OCI-LY3 (cell line): Measurements from ENCODE around the gene SDK2.

Experiments used
- H2AFZ ChIP-seq: fragments of 200-600, 300-600 bp; shearing (Covaris generic); 2 replicates; pipeline ENCODE4 v1.6.0; 2014; ENCODE audit warnings: antibody characterized with exemption, low read depth, low read length
- H3K27ac ChIP-seq: fragments of 200-600, 300-600 bp; sonication (generic); 2 replicates; pipeline ENCODE4 v1.5.1; 2014; ENCODE audit warnings: mild to moderate bottlenecking, low read length, moderate library complexity, mixed read lengths
- H3K27me3 ChIP-seq: fragments of 200-600, 300-600 bp; sonication (generic); 2 replicates; pipeline ENCODE4 v1.6.1; 2014; ENCODE audit warnings: low read depth, low read length, mixed read lengths
- H3K36me3 ChIP-seq: fragments of 200-600, 300-600 bp; sonication (generic); replicated peaks from 2 replicates; pipeline ENCODE3; 2014; ENCODE audit warnings: low read depth, low read length, mixed read lengths
- H3K4me1 ChIP-seq: fragments of 300-600, 200-600 bp; sonication (generic); 2 replicates; pipeline ENCODE4 v1.6.1; 2014; ENCODE audit warnings: low read length, mixed read lengths
- H3K4me2 ChIP-seq: fragments of 200-600, 300-600 bp; sonication (generic); 2 replicates; pipeline ENCODE4 v1.6.1; 2014; ENCODE audit warnings: low read length, mixed read lengths
- H3K4me3 ChIP-seq: fragments of 300-600, 200-600 bp; sonication (generic); 2 replicates; pipeline ENCODE4 v1.5.1; 2014; ENCODE audit warnings: antibody characterized with exemption, mild to moderate bottlenecking, low read length, moderate library complexity
- H3K79me2 ChIP-seq: fragments of 300-600, 200-600 bp; shearing (Covaris generic); 2 replicates; pipeline ENCODE4 v1.6.1; 2014; ENCODE audit warnings: mild to moderate bottlenecking, low read length, mixed read lengths
- H3K9ac ChIP-seq: fragments of 300-600, 200-600 bp; shearing (Covaris generic); 2 replicates; pipeline ENCODE4 v1.6.0; 2014; ENCODE audit warnings: mild to moderate bottlenecking, low read length, moderate library complexity
- H3K9me3 ChIP-seq: fragments of 200-600, 300-600 bp; shearing (Covaris generic); 2 replicates; pipeline ENCODE4 v1.6.1; 2014; ENCODE audit warnings: low read length, mixed read lengths; ENCODE audit not compliant: insufficient read depth
- H4K20me1 ChIP-seq: fragments of 200-600, 300-600 bp; sonication (generic); 2 replicates; pipeline ENCODE4 v1.6.1; 2016; ENCODE audit warnings: low read length, mixed read lengths; ENCODE audit not compliant: insufficient read depth
- EZH2phosphoT487 ChIP-seq: fragments of 200-600 bp; shearing (Covaris generic); IDR thresholded peaks from 2 replicates; pipeline ENCODE4 v1.6.1; 2018; ENCODE audit warnings: antibody characterized with exemption, mixed run types, low read depth
- TF ChIP-seq, protein P1 (sequence below): fragments of 200-600, 300-600 bp; sonication (generic); IDR thresholded peaks from 2 replicates; pipeline ENCODE4 v1.5.1; 2014; ENCODE audit warnings: antibody characterized with exemption, low read length, low read depth

The SDK2 gene

DNA sequence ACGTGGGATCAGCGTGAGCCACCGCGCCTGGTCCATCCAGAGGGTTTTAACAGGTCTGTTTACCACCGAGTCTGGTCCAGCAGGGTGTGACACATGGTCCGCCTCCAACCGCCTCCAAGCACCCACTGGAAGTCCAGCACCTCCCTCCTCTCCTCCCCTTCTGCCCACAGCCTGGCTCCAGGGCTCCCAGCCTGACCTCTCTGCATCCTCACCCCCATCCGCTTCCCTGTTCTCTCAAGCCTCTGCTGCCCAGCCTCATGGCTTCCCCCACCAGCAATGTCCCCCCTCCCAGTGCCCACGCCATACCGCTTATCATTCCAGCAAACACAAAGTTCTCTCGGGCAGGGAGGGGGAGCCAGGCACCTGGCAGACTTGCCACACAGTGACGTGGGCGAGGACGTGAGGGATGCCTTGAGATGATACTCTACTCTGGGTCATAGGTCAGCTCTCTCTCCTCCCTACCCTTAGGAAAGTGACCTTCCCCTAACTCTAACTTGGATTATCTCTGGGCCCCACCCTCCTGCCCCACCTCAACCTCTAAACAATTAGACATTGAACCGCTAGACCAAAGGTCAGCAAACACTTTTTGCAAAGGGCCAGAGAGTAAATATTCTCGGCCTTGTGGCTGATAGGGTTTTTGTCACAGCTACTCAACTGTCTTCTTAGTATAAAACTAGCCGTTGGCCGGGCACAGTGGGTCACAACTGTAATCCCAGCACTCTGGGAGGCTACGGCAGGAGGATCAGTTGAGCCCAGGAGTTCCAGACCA lies 355.5 kb downstream of the SDK2 start:
- no peak overlapping the region for H3K9ac ChIP-seq
- H3K27me3 ChIP-seq, result 0 out of 2 replicates have a peak, but pooled peaks cover 3% of the 10 kb centered on the region
- H3K4me2 ChIP-seq, result no peak overlapping the region
- no peak overlapping the region for H3K4me3 ChIP-seq
- no peak overlapping the region for H3K27ac ChIP-seq
- H2AFZ ChIP-seq, result no peak overlapping the region
- H3K9me3 ChIP-seq, result no peaks in the 10 kb centered on the region
- peaks cover 20% of the 10 kb centered on the region for H3K4me1 ChIP-seq
- no peaks in the 10 kb centered on the region for H4K20me1 ChIP-seq
- no peaks in the 10 kb centered on the region for H3K36me3 ChIP-seq
- TF ChIP-seq, protein P1, sequence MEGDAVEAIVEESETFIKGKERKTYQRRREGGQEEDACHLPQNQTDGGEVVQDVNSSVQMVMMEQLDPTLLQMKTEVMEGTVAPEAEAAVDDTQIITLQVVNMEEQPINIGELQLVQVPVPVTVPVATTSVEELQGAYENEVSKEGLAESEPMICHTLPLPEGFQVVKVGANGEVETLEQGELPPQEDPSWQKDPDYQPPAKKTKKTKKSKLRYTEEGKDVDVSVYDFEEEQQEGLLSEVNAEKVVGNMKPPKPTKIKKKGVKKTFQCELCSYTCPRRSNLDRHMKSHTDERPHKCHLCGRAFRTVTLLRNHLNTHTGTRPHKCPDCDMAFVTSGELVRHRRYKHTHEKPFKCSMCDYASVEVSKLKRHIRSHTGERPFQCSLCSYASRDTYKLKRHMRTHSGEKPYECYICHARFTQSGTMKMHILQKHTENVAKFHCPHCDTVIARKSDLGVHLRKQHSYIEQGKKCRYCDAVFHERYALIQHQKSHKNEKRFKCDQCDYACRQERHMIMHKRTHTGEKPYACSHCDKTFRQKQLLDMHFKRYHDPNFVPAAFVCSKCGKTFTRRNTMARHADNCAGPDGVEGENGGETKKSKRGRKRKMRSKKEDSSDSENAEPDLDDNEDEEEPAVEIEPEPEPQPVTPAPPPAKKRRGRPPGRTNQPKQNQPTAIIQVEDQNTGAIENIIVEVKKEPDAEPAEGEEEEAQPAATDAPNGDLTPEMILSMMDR, result no peak
- TF ChIP-seq EZH2phosphoT487, result no peak
- no peaks in the 10 kb centered on the region for H3K79me2 ChIP-seq

DNA sequence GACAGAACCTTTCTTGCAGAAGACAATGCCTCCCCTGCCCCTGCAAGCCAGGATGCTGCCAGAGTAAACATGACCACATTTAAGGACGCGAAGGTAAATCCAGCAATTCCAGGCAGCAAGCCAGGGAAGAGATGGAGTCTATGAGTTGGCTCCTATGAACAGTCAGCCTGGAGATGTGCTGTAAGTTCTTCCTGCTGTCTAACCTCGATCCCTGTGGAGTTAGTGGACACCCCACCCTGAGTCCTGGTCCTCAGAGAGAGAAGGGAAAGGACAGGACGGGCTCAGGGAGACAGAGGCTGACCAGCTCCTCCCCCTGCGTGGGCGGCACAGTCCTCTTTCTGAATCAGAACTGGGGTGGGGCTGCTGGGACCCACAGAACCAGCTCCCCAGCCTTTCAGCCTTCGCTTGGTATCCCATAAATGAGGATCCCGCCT lies 357.4 kb downstream of the SDK2 start:
- H3K79me2 ChIP-seq, result no peaks in the 10 kb centered on the region
- TF ChIP-seq EZH2phosphoT487, result no peak
- H3K4me1 ChIP-seq, result peaks cover 36% of the 10 kb centered on the region

DNA sequence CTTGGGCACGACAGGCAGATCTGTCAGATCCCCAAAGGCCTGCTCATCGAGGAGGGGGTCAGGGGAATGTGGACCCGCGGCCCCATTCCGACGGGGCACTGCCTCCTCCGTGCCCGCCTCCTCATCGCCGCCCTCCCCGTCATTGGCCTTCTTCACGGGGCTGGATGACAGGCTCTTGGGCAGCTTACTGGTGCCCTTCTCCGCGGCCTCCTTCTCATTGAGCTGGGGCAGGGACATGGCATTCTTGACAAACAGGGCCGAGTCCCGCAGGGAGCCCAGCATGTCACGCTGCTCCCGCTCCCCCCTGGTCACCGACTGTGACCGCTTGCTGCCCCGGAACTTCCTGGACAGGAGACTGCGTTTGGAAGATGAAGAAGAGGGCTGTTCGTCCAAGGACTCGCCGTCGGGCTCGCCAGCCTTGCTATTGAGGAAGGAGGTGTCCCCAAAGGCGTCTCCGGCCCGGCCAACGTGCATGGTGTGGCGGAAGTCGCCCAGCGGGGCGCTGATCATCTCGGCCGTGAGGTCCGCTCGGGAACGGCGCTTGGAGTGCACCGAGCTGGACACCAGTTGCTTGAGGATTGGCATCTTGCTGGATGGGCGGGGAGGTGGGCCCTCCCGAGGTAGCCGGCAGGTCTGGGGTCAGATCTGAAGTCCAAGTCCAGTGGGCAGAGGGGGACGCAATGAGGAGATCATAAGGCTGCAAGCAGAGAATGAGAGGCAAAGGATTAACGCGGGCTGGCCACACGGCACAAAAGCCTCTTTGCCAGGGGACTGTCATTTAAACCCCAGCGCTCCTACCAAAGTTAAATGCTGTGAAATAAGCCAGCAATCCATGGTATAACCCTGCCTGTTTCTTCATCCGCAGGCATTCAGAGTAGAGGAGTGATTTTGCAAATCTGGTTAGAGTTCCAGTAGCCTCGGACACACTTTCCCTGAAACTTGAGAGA lies 358.1 kb downstream of the SDK2 start:
- peaks cover 8% of the 10 kb centered on the region for H3K27me3 ChIP-seq

More for the DNA sequence above, 357.4 kb downstream of the SDK2 start:
- Histone ChIP-seq H2AFZ (no peak overlapping the region), H3K27ac (no peak overlapping the region), H3K36me3 (no peaks in the 10 kb centered on the region), H3K9me3 (no peaks in the 10 kb centered on the region), H4K20me1 (no peaks in the 10 kb centered on the region), H3K27me3 (peaks cover 8% of the 10 kb centered on the region), H3K4me3 (no peak overlapping the region), H3K9ac (no peak overlapping the region), H3K4me2 (no peak overlapping the region)

DNA sequence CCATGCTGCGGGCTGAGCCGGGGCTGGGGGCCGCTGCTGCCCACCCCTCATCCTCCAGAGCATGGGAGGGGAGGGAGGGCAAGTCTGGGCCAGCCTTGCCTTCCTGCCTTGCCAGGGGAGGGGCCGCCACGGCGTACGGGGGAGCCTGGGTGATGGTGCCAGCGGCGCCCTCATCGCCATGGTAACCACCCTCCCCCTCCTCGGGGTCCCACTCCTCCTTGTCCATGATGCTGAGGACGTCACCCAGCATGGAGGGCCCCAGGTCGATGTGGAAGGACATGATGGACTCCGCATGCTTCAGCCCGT lies 358.7 kb downstream of the SDK2 start:
- H3K9me3 ChIP-seq, result no peaks in the 10 kb centered on the region
- H3K4me3 ChIP-seq, result no peak overlapping the region
- H3K4me2 ChIP-seq, result no peak overlapping the region

More for the DNA sequence above, 358.1 kb downstream of the SDK2 start:
- Histone ChIP-seq H3K36me3 (no peaks in the 10 kb centered on the region), H2AFZ (no peak overlapping the region), H4K20me1 (no peaks in the 10 kb centered on the region), H3K4me1 (peaks cover 34% of the 10 kb centered on the region), H3K9ac (no peak overlapping the region), H3K27ac (no peak overlapping the region), H3K9me3 (no peaks in the 10 kb centered on the region), H3K79me2 (no peaks in the 10 kb centered on the region), H3K4me2 (no peak overlapping the region), H3K4me3 (no peak overlapping the region)
- TF ChIP-seq, protein P1, result no peak
- TF ChIP-seq EZH2phosphoT487, result no peak

More for the DNA sequence above, 358.7 kb downstream of the SDK2 start:
- H3K79me2 ChIP-seq, result no peaks in the 10 kb centered on the region
- no peaks in the 10 kb centered on the region for H4K20me1 ChIP-seq
- no peak overlapping the region for H2AFZ ChIP-seq
- peaks cover 28% of the 10 kb centered on the region for H3K4me1 ChIP-seq
- H3K27ac ChIP-seq, result no peak overlapping the region
- H3K27me3 ChIP-seq, result peaks cover 8% of the 10 kb centered on the region
- H3K9ac ChIP-seq, result no peak overlapping the region
- no peaks in the 10 kb centered on the region for H3K36me3 ChIP-seq
- TF ChIP-seq EZH2phosphoT487, result no peak
- TF ChIP-seq, protein P1, result no peak
